22Rv1 (cell line): ENCODE measurements around the gene TOP3B.

Experiments used
- H3K27ac ChIP-seq: fragments of 450-650 bp; 2 replicates; pipeline ENCODE4 v1.5.1; 2017
- CTCF ChIP-seq: fragments of 450-650 bp; IDR thresholded peaks from 2 replicates; pipeline ENCODE4 v1.5.1; 2017; ENCODE audit warnings: mild to moderate bottlenecking
- ZFX ChIP-seq: fragments of 450-650 bp; IDR thresholded peaks from 2 replicates; pipeline ENCODE4 v1.6.1; 2017; ENCODE audit warnings: antibody characterized with exemption, borderline replicate concordance

The TOP3B gene

GRCh38 chr22:22025320-22026156 lies 43.0 kb upstream of the TOP3B start:
- no peak for TF ChIP-seq ZFX
- no peak overlapping the region for H3K27ac ChIP-seq

- no peak overlapping the region for H3K27ac ChIP-seq
- TF ChIP-seq CTCF (no peak), ZFX (no peak)
These were observed 41.9 kb upstream of the TOP3B start for GRCh38 chr22:22024440-22024839.

- H3K27ac ChIP-seq = no peak overlapping the region
- TF ChIP-seq CTCF (no peak), ZFX (no peak)
These were observed 41.1 kb upstream of the TOP3B start for GRCh38 chr22:22023581-22024137.

- no peak overlapping the region for H3K27ac ChIP-seq
These were observed 40.5 kb upstream of the TOP3B start for GRCh38 chr22:22022947-22023534.

GRCh38 chr22:22022255-22022840 lies 39.8 kb upstream of the TOP3B start:
- TF ChIP-seq CTCF = no peak
- TF ChIP-seq ZFX = no peak
- no peak overlapping the region for H3K27ac ChIP-seq

More at GRCh38 chr22:22022947-22023534, 40.5 kb upstream of the TOP3B start:
- TF ChIP-seq ZFX (no peak), CTCF (no peak)

GRCh38 chr22:22021162-22021750 lies 38.7 kb upstream of the TOP3B start:
- TF ChIP-seq CTCF = no peak
- TF ChIP-seq ZFX = no peak
- H3K27ac ChIP-seq = no peak overlapping the region

- TF ChIP-seq CTCF = no peak
- TF ChIP-seq ZFX = no peak
- H3K27ac ChIP-seq = no peak overlapping the region
These were observed 37.9 kb upstream of the TOP3B start for GRCh38 chr22:22020425-22020852.
